IPS-NIHi7 (cell line): ENCODE measurements around the gene TRMT11.
"Not testable (repeated sequence)": the region's sequence is repeated elsewhere in the genome, so short reads cannot be mapped to it uniquely, and the experiment has no call there.

Experiments used
- DNase-seq: peaks from one replicate; pipeline ENCODE4 v3.0.0; 2012; ENCODE audit warnings: mixed read lengths; ENCODE audit errors: extremely low spot score

TRMT11 gene

GRCh38 chr6:125986301-125987025 is at the start of gene TRMT11:
TRMT11 (plus strand) TSS chr6:125986540; CDS start chr6:125986551, 11 bp downstream.
- peak; percentile 97 for DNase-seq

- DNase-seq = no peak
Measured at GRCh38 chr6:125939026-125939425, 47.3 kb upstream of the TRMT11 start.

DNA sequence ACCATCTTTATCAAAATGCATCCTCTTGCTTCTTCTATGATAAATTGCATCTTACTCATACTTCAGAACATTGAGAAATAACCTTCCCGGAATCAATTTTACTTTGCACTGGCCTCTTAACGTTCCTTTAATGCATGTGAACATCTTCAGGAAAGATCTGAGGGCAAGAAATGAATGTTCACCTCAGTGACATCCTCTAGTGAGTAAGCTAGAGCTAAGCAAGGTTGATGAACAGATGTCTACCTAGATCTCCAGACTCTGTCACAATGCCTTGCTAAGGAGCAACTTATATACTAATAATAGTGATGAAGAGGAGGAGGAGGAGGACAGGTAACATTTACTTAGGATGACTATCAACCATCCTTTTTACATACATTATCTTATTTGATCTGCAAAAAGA is 46.5 kb upstream of the TRMT11 start:
- no peak for DNase-seq

GRCh38 chr6:125940247-125941041 is 45.9 kb upstream of the TRMT11 start:
- no peak for DNase-seq

DNA sequence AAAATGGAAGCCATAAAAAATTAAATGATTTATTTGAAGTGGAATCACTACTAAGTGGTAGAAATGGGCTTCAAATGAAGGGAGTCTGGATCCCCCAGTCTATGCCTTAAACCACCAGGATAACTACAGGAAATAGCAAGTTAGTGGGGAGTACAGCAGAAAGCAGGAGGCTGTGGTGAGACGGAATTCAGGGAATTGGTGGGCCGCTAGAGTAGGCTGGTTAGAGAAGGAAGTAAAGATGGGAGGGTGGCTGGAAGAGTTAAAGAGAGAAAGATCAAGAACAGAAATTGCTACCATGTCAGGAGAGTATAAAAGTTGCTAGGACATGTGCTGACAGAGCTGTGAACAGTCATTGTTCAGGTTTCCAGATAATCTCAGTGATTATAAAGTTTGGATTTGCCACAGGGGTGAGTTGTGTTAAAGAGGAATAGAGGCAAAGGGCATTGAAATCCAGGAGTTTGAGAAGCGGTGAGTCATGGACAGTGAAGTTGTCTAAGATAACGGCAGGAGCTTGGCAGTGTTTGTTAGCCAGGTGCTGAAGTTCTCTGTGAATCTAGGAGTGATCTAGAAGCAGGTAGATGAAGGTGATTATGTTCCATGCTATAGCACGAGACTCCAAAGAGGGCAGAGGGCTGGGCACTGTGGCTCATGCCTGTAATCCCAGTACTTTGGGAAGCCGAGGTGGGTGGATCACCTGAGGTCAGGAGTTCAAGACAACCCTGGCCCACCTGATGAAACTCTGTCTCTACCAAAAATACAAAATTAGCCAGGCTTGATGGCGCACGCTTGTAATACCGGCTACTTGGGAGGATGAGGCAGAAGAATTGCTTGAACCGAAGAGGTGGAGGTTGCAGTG is 43.4 kb upstream of the TRMT11 start:
- DNase-seq = no peak

- no peak for DNase-seq
Measured at GRCh38 chr6:125943528-125944433, 42.6 kb upstream of the TRMT11 start.

GRCh38 chr6:125944434-125944816 is 41.9 kb upstream of the TRMT11 start:
- DNase-seq = no peak

GRCh38 chr6:125944896-125945295 is 41.4 kb upstream of the TRMT11 start:
- no peak for DNase-seq

DNA sequence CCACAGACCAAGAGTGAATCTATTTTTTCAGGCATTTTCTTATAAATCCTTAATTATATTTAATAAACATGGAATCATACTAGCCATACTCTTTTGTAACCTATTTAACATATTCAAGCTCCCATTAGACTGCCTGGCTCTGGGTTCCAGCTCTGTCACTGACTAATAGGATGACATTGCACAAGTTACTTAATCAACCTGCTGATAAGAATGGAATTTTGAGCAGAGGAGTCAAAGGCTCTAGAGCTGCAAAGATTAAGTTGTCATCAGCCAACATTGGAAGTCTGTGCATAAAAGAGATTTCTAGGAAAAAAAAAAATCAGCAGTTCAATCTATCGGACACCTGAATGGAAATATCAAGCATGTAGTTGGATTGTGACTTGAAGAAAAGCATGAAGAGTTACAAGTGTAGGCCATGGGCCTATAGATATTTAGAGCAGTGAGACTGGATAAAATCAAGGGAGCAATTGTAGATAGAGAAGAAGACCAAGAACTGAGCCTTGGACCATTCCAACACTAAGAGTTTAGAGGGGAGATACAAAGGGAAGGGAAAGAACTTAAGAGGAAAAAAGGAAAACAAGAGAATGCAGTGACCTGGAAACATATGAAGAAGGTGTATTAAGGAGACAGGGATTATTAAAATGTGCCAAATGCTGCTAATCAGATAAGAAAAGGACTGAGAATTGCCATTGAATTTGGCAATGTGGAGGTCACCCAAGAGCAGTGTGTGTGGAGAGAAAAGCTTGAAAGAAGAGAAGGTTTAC is 40.8 kb upstream of the TRMT11 start:
- no peak for DNase-seq

DNA sequence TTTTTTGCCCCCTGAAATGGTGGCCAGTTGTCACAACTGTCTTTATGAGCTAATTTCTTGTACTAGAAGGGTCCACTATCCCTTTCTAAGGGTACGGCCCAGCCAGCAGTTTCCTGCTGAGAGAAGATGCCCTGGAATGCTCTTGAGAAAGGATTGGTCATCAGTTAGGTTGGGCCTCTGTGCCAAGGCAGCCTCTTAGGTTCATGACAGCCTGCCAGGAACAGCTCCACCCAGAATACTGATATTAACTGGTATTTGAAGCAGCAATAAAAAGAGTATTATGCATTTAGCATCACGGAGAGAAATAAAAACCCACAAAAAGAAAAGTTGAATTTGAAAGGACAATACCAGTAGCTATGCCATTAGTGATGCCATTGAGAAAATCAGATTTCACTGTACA is 38.7 kb upstream of the TRMT11 start:
- DNase-seq = no peak

DNA sequence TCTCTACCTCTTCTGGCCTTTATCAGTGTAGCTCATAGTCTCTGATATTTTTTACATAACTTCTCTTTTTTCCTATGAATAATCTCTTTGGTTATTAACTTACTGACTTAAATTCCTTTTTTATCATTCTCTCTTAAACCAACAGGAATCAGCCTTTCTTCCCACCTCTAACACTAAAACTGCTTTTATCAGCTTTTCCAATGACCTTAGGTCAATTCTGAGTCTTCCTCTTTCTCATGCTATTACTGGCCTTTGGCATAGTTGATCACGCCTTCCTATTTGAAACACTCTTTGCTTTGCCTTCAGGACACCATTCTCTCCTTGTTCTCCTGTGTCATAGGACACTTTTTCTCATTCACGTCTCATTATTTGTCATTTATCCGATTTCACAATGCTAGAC is 37.9 kb upstream of the TRMT11 start:
- DNase-seq = no peak

- DNase-seq = no peak
Measured at GRCh38 chr6:125949069-125949468, 37.3 kb upstream of the TRMT11 start.

DNA sequence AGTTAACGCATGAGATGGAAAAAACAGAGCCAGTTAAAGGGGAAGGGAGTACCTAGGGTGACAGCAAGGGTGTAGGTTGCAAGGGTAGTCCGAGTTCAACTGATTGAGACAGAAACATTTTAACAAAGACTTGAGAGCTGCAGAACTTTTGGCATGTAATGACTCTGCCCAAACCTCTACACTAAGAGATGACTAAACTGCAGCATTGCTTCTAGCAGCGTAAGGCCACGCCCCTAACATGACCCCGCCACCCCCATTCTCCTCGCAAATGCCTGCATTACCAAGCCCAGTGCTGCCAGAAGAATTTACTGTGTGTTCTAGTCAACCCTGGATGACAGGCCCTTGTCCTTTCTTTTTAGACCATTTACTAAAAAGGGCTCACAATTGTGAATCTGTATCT is 36.0 kb upstream of the TRMT11 start:
- peak; percentile 61 for DNase-seq

- DNase-seq = not testable (repeated sequence)
Measured at GRCh38 chr6:125950716-125951115, 35.6 kb upstream of the TRMT11 start.

DNA sequence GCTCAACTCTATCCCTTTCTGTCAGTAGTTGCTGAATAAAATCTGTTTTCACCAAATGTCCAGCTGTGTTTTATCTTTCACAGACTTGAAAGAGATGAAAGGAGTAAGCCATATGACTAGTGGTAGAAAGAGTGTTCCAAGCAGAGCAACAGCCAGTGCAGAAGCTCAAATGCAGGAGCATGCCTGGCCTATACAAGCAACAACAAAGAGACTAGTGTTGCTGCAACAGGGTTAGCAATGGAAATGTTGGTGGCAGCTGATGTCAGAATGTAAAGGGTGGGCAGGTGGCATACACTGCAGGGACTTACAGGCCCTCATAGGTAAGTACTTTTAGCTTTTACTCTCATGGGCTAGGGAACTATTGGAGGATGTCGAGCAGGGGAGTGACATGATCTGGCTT is 35.0 kb upstream of the TRMT11 start:
- DNase-seq = no peak

- DNase-seq = peak; percentile 39
Measured at GRCh38 chr6:125952764-125953501, 33.4 kb upstream of the TRMT11 start.

- peak; percentile 30 for DNase-seq
Measured at GRCh38 chr6:125953502-125953875, 32.9 kb upstream of the TRMT11 start.

GRCh38 chr6:125954735-125955339 is 31.5 kb upstream of the TRMT11 start:
- DNase-seq = no peak

- DNase-seq = no peak
Measured at GRCh38 chr6:125955973-125956372, 30.4 kb upstream of the TRMT11 start.
